Measurements from ENCODE around the gene SNX10. TPM values are rescaled to one million over a fixed set of nuclear protein-coding genes. Genes with fewer than 3 reads are reported as not detected.

SNX10 gene
- total RNA-seq, 1 experiment from 2014 or later, result 9.4 TPM

DNA sequence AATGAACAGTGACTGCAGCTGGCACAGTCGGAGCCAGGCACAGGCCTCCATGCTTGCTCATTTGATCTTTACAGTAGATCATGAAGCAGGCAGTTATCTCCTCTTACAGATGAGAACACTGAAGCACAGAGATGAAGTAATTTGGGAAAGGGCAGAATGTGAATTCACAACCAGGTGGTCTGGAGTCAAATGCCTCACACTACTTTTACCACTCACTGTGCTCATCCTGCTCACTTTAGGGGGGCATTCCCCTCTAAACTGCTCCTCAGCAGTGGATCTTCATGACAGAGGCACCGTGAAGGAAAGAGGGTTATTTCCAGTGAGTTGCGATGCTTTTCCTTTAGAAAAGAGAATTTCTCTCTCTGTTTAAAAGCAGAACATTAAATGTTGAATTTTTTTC is 15.1 kb downstream of the SNX10 start:
- no peaks in the 10 kb centered on the region for H3K27me3 Mint-ChIP-seq (ENCODE audit: low read depth)
- peaks cover 21 to 34% of the 10 kb centered on the region in 2 experiments for H3K4me1 Mint-ChIP-seq
- peak overlapping the region in 1 of 3 experiments; percentile 94; a peak in 2 of 7 replicates for H3K27ac Mint-ChIP-seq
- H4K8ac ChIP-seq (replicated peaks; ENCODE audit: insufficient read length, low read depth, low read length), result no peak overlapping the region
- no peak overlapping the region for H3K4me2 ChIP-seq (ENCODE audit: insufficient read depth, insufficient read length, low read length)
- no peak overlapping the region for H3K4ac ChIP-seq (ENCODE audit: low read depth, low read length)
- H3K36me3 Mint-ChIP-seq (ENCODE audit: insufficient read depth in 1 of 3, low read depth in 3 of 3), result no peaks in the 10 kb centered on the region; a peak in 1 of 7 replicates
- no peak overlapping the region for H3K14ac ChIP-seq (ENCODE audit: insufficient read depth, low read length)
- H3K79me2 ChIP-seq (ENCODE audit: insufficient read depth, low read length), result no peaks in the 10 kb centered on the region
- H2BK12ac ChIP-seq (ENCODE audit: insufficient read length, low read depth, low read length), result no peak overlapping the region
- peaks cover 2% of the 10 kb centered on the region; the same call in 1 of the 2 replicates for H3K4me1 ChIP-seq (ENCODE audit: insufficient read depth, low read length)
- H2BK120ac ChIP-seq (ENCODE audit: low read depth, low read length, poor library complexity, severe bottlenecking), result no peak overlapping the region
- no peaks in the 10 kb centered on the region for H3K9me3 ChIP-seq (ENCODE audit: control insufficient read depth, low read depth, low read length)
- no peak overlapping the region for H2AK5ac ChIP-seq (ENCODE audit: insufficient read length, low read length)
- H4K5ac ChIP-seq (ENCODE audit: insufficient read length, low read depth, low read length), result no peak overlapping the region
- no peak for DNase-seq
- no peaks in the 10 kb centered on the region; a peak in 1 of 5 replicates for H3K9me3 Mint-ChIP-seq
- H3K9ac ChIP-seq (ENCODE audit: extremely low read depth, insufficient read length, low read length), result no peak overlapping the region
- no peak overlapping the region for H2BK20ac ChIP-seq (ENCODE audit: low read depth, low read length, poor library complexity, severe bottlenecking)
- no peaks in the 10 kb centered on the region for H3K79me1 ChIP-seq (ENCODE audit: insufficient read depth, low read depth, low read length, poor library complexity, severe bottlenecking)
- no peaks in the 10 kb centered on the region for H4K20me1 ChIP-seq (ENCODE audit: control insufficient read depth, insufficient read depth, insufficient read length)
- no peak overlapping the region for H3K18ac ChIP-seq (ENCODE audit: insufficient read length, low read depth, low read length)
- TF ChIP-seq, protein P1, sequence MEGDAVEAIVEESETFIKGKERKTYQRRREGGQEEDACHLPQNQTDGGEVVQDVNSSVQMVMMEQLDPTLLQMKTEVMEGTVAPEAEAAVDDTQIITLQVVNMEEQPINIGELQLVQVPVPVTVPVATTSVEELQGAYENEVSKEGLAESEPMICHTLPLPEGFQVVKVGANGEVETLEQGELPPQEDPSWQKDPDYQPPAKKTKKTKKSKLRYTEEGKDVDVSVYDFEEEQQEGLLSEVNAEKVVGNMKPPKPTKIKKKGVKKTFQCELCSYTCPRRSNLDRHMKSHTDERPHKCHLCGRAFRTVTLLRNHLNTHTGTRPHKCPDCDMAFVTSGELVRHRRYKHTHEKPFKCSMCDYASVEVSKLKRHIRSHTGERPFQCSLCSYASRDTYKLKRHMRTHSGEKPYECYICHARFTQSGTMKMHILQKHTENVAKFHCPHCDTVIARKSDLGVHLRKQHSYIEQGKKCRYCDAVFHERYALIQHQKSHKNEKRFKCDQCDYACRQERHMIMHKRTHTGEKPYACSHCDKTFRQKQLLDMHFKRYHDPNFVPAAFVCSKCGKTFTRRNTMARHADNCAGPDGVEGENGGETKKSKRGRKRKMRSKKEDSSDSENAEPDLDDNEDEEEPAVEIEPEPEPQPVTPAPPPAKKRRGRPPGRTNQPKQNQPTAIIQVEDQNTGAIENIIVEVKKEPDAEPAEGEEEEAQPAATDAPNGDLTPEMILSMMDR (conservative IDR thresholded peaks at IDR 0.05), result no peak
- no peaks in the 10 kb centered on the region for H3K23me2 ChIP-seq (ENCODE audit: insufficient read length, low read depth, low read length, poor library complexity, severe bottlenecking)
- no peak overlapping the region for H3K56ac ChIP-seq (ENCODE audit: insufficient read length, low read depth, low read length)
- no CpG with 5 or more reads among the region's 3 CpGs for WGBS (ENCODE audit: extremely low coverage, insufficient read length, low lambda C conversion rate)
- H2BK5ac ChIP-seq (ENCODE audit: insufficient read length, low read length), result no peak overlapping the region
- H3K23ac ChIP-seq (ENCODE audit: insufficient read length, low read depth, low read length), result no peak overlapping the region
- no peak overlapping the region for H3K27ac ChIP-seq (ENCODE audit: insufficient read length, low read depth, low read length)
- H2BK15ac ChIP-seq (ENCODE audit: low read depth, low read length), result no peak overlapping the region
- no peak overlapping the region for H4K91ac ChIP-seq (ENCODE audit: insufficient read length, low read depth, low read length)
- H2AFZ ChIP-seq (ENCODE audit: low read length), result no peak overlapping the region
- H3K4me3 Mint-ChIP-seq, result peak overlapping the region in 1 of 2 experiments; percentile 37; a peak in 2 of 5 replicates
- H3K27me3 ChIP-seq (ENCODE audit: insufficient read depth, low read length), result no peaks in the 10 kb centered on the region; the same call in 1 of the 2 replicates
- H3T11ph ChIP-seq (ENCODE audit: low read length), result no peak overlapping the region

Data from H9 (cell line).